Esophagus squamous epithelium (tissue), 5 donors: ENCODE results near the gene RNF144A. TPM values are rescaled to one million over a fixed set of nuclear protein-coding genes. Genes with fewer than 3 reads are reported as not detected.

Source experiments
- DNase-seq: peaks from one replicate; lab custom pipeline; 2025; lab: John Stamatoyannopoulos, UW
- H3K27ac ChIP-seq, 4 donors: fragments of 200-600 bp; sonication (generic); one replicate each; pipeline ENCODE4 v1.5.1; 2016 to 2019; ENCODE audit warnings: mild to moderate bottlenecking in 1 of 4
- H3K27me3 ChIP-seq, 4 donors: fragments of 200-600 bp; sonication (generic); 1 replicate in 3 of 4; 2 replicates in 1 of 4; pipeline versions ENCODE4 v1.5.1 to v1.6.0; 2017 to 2021; ENCODE audit warnings: antibody characterized with exemption in 1 of 4
- H3K36me3 ChIP-seq, 3 donors: fragments of 200-600 bp; sonication (generic); one replicate each; pipeline ENCODE4 v1.5.1; 2016 to 2019
- H3K4me1 ChIP-seq, 3 donors: fragments of 200-600 bp; sonication (generic); one replicate each; pipeline ENCODE4 v1.5.1; 2017 to 2019
- H3K4me3 ChIP-seq, 4 donors: fragments of 200-600 bp; sonication (generic); 1 replicate in 3 of 4; 2 replicates in 1 of 4; pipeline ENCODE4 v1.5.1; 2016 to 2019; ENCODE audit warnings: mild to moderate bottlenecking in 2 of 4, moderate library complexity in 1 of 4
- H3K9me3 ChIP-seq, 3 donors: fragments of 200-600 bp; sonication (generic); one replicate each; pipeline ENCODE4 v1.5.1; 2016 to 2019
- POLR2A ChIP-seq, 4 donors: fragments of 450-650 bp; IDR thresholded peaks; one replicate each; pipeline ENCODE4 v1.6.1; 2017; ENCODE audit warnings: antibody characterized with exemption in 4 of 4, mild to moderate bottlenecking in 4 of 4, moderate library complexity in 3 of 4
- WGBS, 2 donors: methylation state at CpG; one replicate each; pipeline ENCODE4 v1.1.5; 2018; 5-methylcytosine and 5-hydroxymethylcytosine counted together
- intact Hi-C: fragments of 100-400 bp; cut with DNase I; formaldehyde crosslinking; loops from one replicate; pipeline ENCODE4 v1.15.0; 2022
- total RNA-seq, 4 donors: library from RNA; depleted of rRNA; stranded (reverse); fragments of >200 nt; gene quantifications; one replicate each; pipeline ENCODE4 v1.1.0, GENCODE V29; 2016
- TF ChIP-seq, protein P1 (sequence below), 6 experiments: fragments of 450-650 bp in 4 of 6; fragments of 200-600 bp in 2 of 6; sonication (generic) in 2 of 6; IDR thresholded peaks; one replicate each; pipeline ENCODE4 v1.5.1; 2016 to 2019; ENCODE audit warnings: antibody characterized with exemption in 6 of 6, mild to moderate bottlenecking in 4 of 6, moderate library complexity in 4 of 6
- donor health status: DM: yes; HTN: yes; CAD: no.

RNF144A gene
- total RNA-seq, 4 donors from 2014 or later, result 6.2 to 11.6 (median 8.2) TPM

DNA sequence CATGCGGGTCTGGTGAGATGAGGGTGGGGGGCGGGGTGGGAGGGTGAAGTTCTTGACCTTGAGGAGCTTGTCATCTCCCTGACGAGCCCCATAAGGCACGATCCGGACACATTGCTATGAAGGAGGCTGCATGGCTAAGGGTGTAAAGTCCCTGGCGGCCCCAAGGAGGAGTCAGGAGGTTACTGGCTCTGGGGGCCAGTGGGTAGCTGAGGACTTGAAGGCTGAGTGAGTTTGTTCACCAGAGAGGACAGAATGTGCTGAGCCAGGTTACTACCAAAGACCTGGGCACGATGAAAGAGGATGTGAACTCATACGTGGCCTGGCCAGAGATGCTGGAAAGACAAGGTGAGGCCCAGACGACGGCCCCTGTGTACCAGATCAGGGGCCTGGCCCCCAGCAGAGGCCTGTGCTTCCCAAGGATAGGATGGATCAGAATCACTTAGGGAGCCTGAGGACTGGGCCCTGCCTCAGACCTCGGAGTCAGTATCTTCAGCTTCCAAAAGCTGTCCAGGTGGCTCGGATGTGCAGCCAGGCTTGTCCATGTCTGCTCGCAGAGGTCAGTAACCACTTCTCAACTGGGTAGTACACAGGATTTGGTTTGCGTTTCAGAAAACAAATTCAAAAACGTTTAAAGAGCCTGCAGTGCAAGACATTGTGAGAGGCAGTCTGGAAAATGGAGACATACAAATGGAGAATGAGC is 110.9 kb downstream of the RNF144A start:
- Histone ChIP-seq H3K9me3 (no peaks in the 10 kb centered on the region), H3K27me3 (no peaks in the 10 kb centered on the region), H3K4me1 (peaks cover 0 to 18% (median 0%) of the 10 kb centered on the region in 3 donors), H3K27ac (no peak overlapping the region), H3K4me3 (no peak overlapping the region), H3K36me3 (peaks cover 0 to 45% (median 0%) of the 10 kb centered on the region in 3 donors)
- intact Hi-C loops, result no loop called here
- no peak for TF ChIP-seq POLR2A (IDR thresholded peaks at IDR 0.05)
- TF ChIP-seq, protein P1, sequence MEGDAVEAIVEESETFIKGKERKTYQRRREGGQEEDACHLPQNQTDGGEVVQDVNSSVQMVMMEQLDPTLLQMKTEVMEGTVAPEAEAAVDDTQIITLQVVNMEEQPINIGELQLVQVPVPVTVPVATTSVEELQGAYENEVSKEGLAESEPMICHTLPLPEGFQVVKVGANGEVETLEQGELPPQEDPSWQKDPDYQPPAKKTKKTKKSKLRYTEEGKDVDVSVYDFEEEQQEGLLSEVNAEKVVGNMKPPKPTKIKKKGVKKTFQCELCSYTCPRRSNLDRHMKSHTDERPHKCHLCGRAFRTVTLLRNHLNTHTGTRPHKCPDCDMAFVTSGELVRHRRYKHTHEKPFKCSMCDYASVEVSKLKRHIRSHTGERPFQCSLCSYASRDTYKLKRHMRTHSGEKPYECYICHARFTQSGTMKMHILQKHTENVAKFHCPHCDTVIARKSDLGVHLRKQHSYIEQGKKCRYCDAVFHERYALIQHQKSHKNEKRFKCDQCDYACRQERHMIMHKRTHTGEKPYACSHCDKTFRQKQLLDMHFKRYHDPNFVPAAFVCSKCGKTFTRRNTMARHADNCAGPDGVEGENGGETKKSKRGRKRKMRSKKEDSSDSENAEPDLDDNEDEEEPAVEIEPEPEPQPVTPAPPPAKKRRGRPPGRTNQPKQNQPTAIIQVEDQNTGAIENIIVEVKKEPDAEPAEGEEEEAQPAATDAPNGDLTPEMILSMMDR (IDR thresholded peaks at IDR 0.05), result no peak
- no peak for DNase-seq
- 86 to 91% methylated on average over 8 to 12 of the region's 15 CpGs for WGBS, 2 donors

DNA sequence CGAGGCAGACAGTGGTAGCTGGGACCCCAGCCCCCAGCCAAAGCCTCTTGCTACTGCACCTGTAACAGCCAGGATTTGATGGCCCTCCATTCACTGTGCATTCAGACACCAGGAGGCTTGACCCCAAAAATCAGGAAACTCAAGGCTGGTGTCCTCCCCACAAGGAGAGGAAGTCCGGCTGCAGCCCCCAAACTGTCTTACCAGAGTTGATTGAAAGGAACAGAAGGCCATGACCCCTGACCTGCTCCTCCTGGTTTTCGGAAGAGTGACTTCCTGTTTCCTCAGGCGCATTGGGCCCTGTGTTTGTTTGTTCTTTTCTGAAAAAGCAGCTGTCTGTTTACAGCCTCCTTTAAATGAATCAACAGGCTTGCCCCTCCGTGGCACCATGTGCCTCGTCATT is 111.6 kb downstream of the RNF144A start:
- no peak for DNase-seq
- WGBS, 2 donors, result 72 to 82% methylated on average over 2 to 4 of the region's 6 CpGs
- intact Hi-C loops, result no loop called here
- peaks cover 0 to 15% (median 0%) of the 10 kb centered on the region in 3 donors for H3K4me1 ChIP-seq
- H3K27me3 ChIP-seq, result no peaks in the 10 kb centered on the region
- no peaks in the 10 kb centered on the region for H3K9me3 ChIP-seq
- H3K36me3 ChIP-seq, result peaks cover 0 to 45% (median 0%) of the 10 kb centered on the region in 3 donors
- H3K4me3 ChIP-seq, result no peak overlapping the region
- H3K27ac ChIP-seq, result no peak overlapping the region
- no peak for TF ChIP-seq POLR2A (IDR thresholded peaks at IDR 0.05)
- TF ChIP-seq, protein P1 (IDR thresholded peaks at IDR 0.05), result no peak

DNA sequence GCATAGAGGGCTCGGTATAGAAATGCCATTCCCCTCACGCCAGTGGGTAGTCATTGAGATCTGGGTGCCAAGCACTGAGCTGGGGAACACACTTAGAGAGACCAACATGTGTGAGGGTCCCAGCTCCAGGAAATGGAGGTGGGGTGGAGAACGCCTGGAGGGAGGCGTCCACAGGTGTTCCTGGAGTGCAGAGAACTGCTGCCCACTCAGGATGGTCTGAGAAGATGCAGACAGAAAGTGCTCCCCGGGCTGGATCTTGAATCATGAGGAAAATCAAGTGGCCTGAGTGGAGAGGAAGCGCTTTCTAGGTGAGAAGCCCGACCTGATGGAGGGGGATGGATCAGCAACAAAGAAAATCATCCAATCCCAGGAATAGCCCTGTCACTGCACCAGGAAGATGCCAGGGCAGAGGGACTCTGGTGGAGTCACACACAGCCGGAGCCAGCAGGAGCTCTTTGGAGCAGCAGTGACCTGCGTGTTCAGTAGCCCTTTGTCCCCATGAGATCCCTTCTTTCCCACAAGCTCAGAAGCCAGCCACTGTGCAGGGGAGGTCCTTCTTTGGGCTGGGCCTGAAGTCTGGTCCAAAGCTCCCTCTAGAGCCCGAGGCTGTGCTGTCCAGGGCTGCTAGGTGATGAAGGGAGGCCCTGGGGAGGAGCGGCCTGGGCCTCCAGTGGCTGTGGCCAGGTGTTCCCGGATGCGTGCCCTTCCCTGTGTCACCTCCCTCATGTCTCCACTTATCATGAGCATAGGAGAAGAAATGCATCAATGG is 112.3 kb downstream of the RNF144A start:
- no peaks in the 10 kb centered on the region for H3K9me3 ChIP-seq
- peaks cover 0 to 15% (median 0%) of the 10 kb centered on the region in 3 donors for H3K4me1 ChIP-seq
- intact Hi-C loops, result loop anchor here (10.0 kb wide), 1 partner anchor 115 kb away; the partner anchor contains the start of gene RNF144A
- TF ChIP-seq POLR2A (IDR thresholded peaks at IDR 0.05), result no peak
- TF ChIP-seq, protein P1 (IDR thresholded peaks at IDR 0.05), result no peak
- H3K4me3 ChIP-seq, result no peak overlapping the region
- peaks cover 0 to 44% (median 0%) of the 10 kb centered on the region in 3 donors for H3K36me3 ChIP-seq
- H3K27ac ChIP-seq, result no peak overlapping the region
- DNase-seq, result no peak
- no peaks in the 10 kb centered on the region for H3K27me3 ChIP-seq
- WGBS, 2 donors, result 81 to 98% methylated on average over 8 to 11 of the region's 13 CpGs

DNA sequence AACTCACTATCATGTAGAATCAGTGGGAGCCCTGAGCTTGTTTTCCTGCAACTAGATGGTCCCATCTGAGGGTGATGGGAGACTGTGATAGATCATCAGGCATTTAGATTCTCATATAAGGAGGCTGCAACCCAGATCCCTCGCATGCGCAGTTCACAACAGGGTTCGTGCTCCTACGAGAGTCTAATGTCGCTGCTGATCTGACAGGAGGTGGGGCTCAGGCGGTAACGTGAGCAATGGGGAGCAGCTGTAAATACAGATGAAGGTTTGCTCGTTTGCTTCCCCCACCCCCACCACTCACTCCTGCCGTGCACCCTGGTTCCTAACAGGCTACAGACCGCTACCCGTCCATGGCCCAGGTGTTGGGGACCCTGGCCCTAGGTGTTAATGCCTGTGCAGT is 113.6 kb downstream of the RNF144A start:
- WGBS, 2 donors, result 84 to 97% methylated on average over 9 of the region's 11 CpGs
- intact Hi-C loops, result loop anchor here (10.0 kb wide), 1 partner anchor 116 kb away; the partner anchor contains the start of gene RNF144A

More for the DNA sequence above, 113.6 kb downstream of the RNF144A start:
- DNase-seq, result no peak
- peaks cover 0 to 15% (median 0%) of the 10 kb centered on the region in 3 donors for H3K4me1 ChIP-seq
- no peak for TF ChIP-seq POLR2A (IDR thresholded peaks at IDR 0.05)
- TF ChIP-seq, protein P1 (IDR thresholded peaks at IDR 0.05), result no peak
- H3K9me3 ChIP-seq, result no peaks in the 10 kb centered on the region
- H3K27ac ChIP-seq, result no peak overlapping the region
- H3K27me3 ChIP-seq, result no peaks in the 10 kb centered on the region
- peaks cover 0 to 40% (median 0%) of the 10 kb centered on the region in 3 donors for H3K36me3 ChIP-seq
- no peak overlapping the region for H3K4me3 ChIP-seq
